ENCODE measurements around the gene RARS1. TPM values are rescaled to one million over a fixed set of nuclear protein-coding genes. Genes with fewer than 3 reads are reported as not detected.

RARS1 gene
- total and polyA plus RNA-seq, 2 experiments from 2014 or later, result 56.2 to 187 TPM

DNA sequence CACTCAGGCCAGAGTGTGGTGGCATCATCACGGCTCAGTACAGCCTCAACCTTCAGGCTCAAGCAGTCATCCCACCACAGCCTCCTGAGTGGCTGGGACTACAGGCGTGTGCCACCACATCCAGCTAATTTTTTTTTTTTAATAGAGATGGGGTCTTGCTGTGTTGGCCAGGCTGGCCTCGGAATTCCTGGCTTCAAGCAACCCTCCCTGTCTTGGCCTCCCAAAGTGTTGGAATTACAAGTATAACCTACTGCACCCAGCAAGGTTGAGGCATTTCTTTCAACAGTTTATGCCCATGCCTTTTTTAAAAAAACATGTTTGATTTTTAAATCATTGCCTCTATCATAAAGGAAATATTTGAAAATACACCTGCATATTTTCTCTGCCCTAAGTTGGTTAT, 2.8 kb downstream of the RARS1 start:
- H3K9me2 ChIP-seq (replicated peaks; ENCODE audit: insufficient read depth), result no peaks in the 10 kb centered on the region
- peaks cover 5% of the 10 kb centered on the region for H3K4me1 ChIP-seq (ENCODE audit: insufficient read depth)
- TF ChIP-seq EZH2phosphoT487 (IDR thresholded peaks at IDR 0.05; ENCODE audit: low read depth, severe bottlenecking, unreplicated experiment), result no peak
- TF ChIP-seq CTCF (IDR thresholded peaks at IDR 0.05; ENCODE audit: poor library complexity), result no peak
- TF ChIP-seq EZH2 (IDR thresholded peaks at IDR 0.05; ENCODE audit: borderline replicate concordance), result no peak
- no peak overlapping the region for H3K4me3 ChIP-seq
- H3K4me2 ChIP-seq, result no peak overlapping the region
- no peak overlapping the region for H3K27ac ChIP-seq
- no peak for DNase-seq (ENCODE audit: low spot score)
- WGBS (ENCODE audit: low lambda C conversion rate, missing lambda C conversion rate), result 98% methylated on average over 3 of the region's 3 CpGs
- peaks cover 38% of the 10 kb centered on the region for H3K79me2 ChIP-seq
- H3K9me3 ChIP-seq (ENCODE audit: low read depth), result no peaks in the 10 kb centered on the region
- no peaks in the 10 kb centered on the region for H3K27me3 ChIP-seq
- H2AFZ ChIP-seq, result no peak overlapping the region
- peaks cover 3% of the 10 kb centered on the region for H3K36me3 ChIP-seq (replicated peaks; ENCODE audit: insufficient read depth, low read depth)
- peaks cover 5% of the 10 kb centered on the region for H4K20me1 ChIP-seq (ENCODE audit: insufficient read depth, poor library complexity, severe bottlenecking)

GRCh38 chr5:168494057-168494555, 7.8 kb downstream of the RARS1 start:
- TF ChIP-seq CTCF (IDR thresholded peaks at IDR 0.05; ENCODE audit: poor library complexity) (no peak), EZH2phosphoT487 (IDR thresholded peaks at IDR 0.05; ENCODE audit: low read depth, severe bottlenecking, unreplicated experiment) (no peak), EZH2 (IDR thresholded peaks at IDR 0.05; ENCODE audit: borderline replicate concordance) (no peak)
- peaks cover 3% of the 10 kb centered on the region for H3K36me3 ChIP-seq (replicated peaks; ENCODE audit: insufficient read depth, low read depth)
- no peak overlapping the region for H3K4me2 ChIP-seq
- H3K9me2 ChIP-seq (replicated peaks; ENCODE audit: insufficient read depth), result no peaks in the 10 kb centered on the region
- H3K4me1 ChIP-seq (ENCODE audit: insufficient read depth), result no peaks in the 10 kb centered on the region
- no peaks in the 10 kb centered on the region for H3K27me3 ChIP-seq
- H3K27ac ChIP-seq, result no peak overlapping the region
- peaks cover 15% of the 10 kb centered on the region for H3K79me2 ChIP-seq
- WGBS (ENCODE audit: low lambda C conversion rate, missing lambda C conversion rate), result 62% methylated on average over 5 of the region's 5 CpGs
- H2AFZ ChIP-seq, result no peak overlapping the region
- no peaks in the 10 kb centered on the region for H4K20me1 ChIP-seq (ENCODE audit: insufficient read depth, poor library complexity, severe bottlenecking)
- no peak overlapping the region for H3K4me3 ChIP-seq
- no peak for DNase-seq (ENCODE audit: low spot score)
- no peaks in the 10 kb centered on the region for H3K9me3 ChIP-seq (ENCODE audit: low read depth)

GRCh38 chr5:168502563-168503237, 16.4 kb downstream of the RARS1 start:
- Histone ChIP-seq H3K27me3 (no peaks in the 10 kb centered on the region), H3K4me3 (no peak overlapping the region), H4K20me1 (ENCODE audit: insufficient read depth, poor library complexity, severe bottlenecking) (no peaks in the 10 kb centered on the region), H3K36me3 (replicated peaks; ENCODE audit: insufficient read depth, low read depth) (no peaks in the 10 kb centered on the region), H3K4me1 (ENCODE audit: insufficient read depth) (no peaks in the 10 kb centered on the region), H3K79me2 (no peaks in the 10 kb centered on the region), H3K27ac (no peak overlapping the region), H3K9me3 (ENCODE audit: low read depth) (no peaks in the 10 kb centered on the region), H3K4me2 (no peak overlapping the region), H2AFZ (no peak overlapping the region), H3K9me2 (replicated peaks; ENCODE audit: insufficient read depth) (no peaks in the 10 kb centered on the region)
- TF ChIP-seq CTCF (IDR thresholded peaks at IDR 0.05; ENCODE audit: poor library complexity), result no peak
- TF ChIP-seq EZH2phosphoT487 (IDR thresholded peaks at IDR 0.05; ENCODE audit: low read depth, severe bottlenecking, unreplicated experiment), result no peak
- TF ChIP-seq EZH2 (IDR thresholded peaks at IDR 0.05; ENCODE audit: borderline replicate concordance), result no peak
- DNase-seq (ENCODE audit: low spot score), result no peak
- WGBS (ENCODE audit: low lambda C conversion rate, missing lambda C conversion rate), result 96% methylated on average over 6 of the region's 7 CpGs
